Upper lobe of left lung (tissue), 6 donors: Measurements from ENCODE around the gene SRPRA. TPM values are rescaled to one million over a fixed set of nuclear protein-coding genes. Genes with fewer than 3 reads are reported as not detected.

Source experiments
- ATAC-seq, 2 donors: fragments of 200-7000 bp; cut with Tn5 transposase; one replicate each; pipeline ENCODE4 v1.9.1; 2022; ENCODE audit warnings: mild to moderate bottlenecking in 2 of 2, moderate library complexity in 2 of 2; ENCODE audit not compliant: low FRiP score in 2 of 2
- DNase-seq, 2 donors: peaks; one replicate each; pipeline ENCODE4 v3.0.0-alpha.2; 2019 to 2020
- H3K27ac ChIP-seq, 4 donors: fragments of 200-600 bp; sonication (generic); one replicate each; pipeline ENCODE4 v1.5.1; 2016 to 2019
- H3K27me3 ChIP-seq, 4 donors: fragments of 200-600 bp; sonication (generic); one replicate each; pipeline ENCODE4 v1.5.1; 2017 to 2019
- H3K36me3 ChIP-seq, 4 donors: fragments of 200-600 bp; sonication (generic); one replicate each; pipeline ENCODE4 v1.5.1; 2016 to 2019
- H3K4me1 ChIP-seq, 4 donors: fragments of 200-600 bp; sonication (generic); one replicate each; pipeline ENCODE4 v1.5.1; 2018 to 2019
- H3K4me3 ChIP-seq, 4 donors: fragments of 200-600 bp; sonication (generic); one replicate each; pipeline ENCODE4 v1.5.1; 2017 to 2019; ENCODE audit warnings: mild to moderate bottlenecking in 2 of 4, moderate library complexity in 1 of 4
- H3K9me3 ChIP-seq, 4 donors: fragments of 200-600 bp; sonication (generic); one replicate each; pipeline ENCODE4 v1.5.1; 2018 to 2019
- EP300 ChIP-seq, 4 donors: sonication (generic); formaldehyde crosslinking; IDR thresholded peaks; one replicate each; pipeline ENCODE4 v1.5.1; 2017; ENCODE audit warnings: antibody characterized with exemption in 4 of 4, control low read depth in 2 of 4
- POLR2A ChIP-seq, 4 donors: fragments of 450-650 bp; IDR thresholded peaks; one replicate each; pipeline ENCODE4 v1.5.1; 2016 to 2017; ENCODE audit warnings: antibody characterized with exemption in 4 of 4, mild to moderate bottlenecking in 2 of 4
- POLR2AphosphoS5 ChIP-seq, 2 donors: sonication (generic); formaldehyde crosslinking; IDR thresholded peaks; one replicate each; pipeline ENCODE4 v1.5.1; 2017; ENCODE audit warnings: antibody characterized with exemption in 2 of 2
- WGBS, 2 donors: methylation state at CpG; one replicate each; pipeline ENCODE4 v1.1.5; 2017 to 2018; 5-methylcytosine and 5-hydroxymethylcytosine counted together
- small RNA-seq, 4 donors: library from RNA; depleted of rRNA; stranded (forward); fragments of <200 nt; gene quantifications; one replicate each; pipeline ENCODE3, GENCODE V24; 2016
- total RNA-seq, 6 donors: library from RNA; depleted of rRNA in 4 of 6; stranded (reverse); fragments of >200 nt in 4 of 6; gene quantifications; one replicate each; pipeline versions ENCODE4 v1.1.0 to v1.2.1, GENCODE V29; 2016 to 2021
- TF ChIP-seq, protein P1 (sequence below), 6 experiments: fragments of 450-650 bp in 4 of 6; fragments of 200-600 bp in 2 of 6; sonication (generic) in 2 of 6; IDR thresholded peaks; one replicate each; pipeline ENCODE4 v1.5.1; 2016 to 2019; ENCODE audit warnings: antibody characterized with exemption in 6 of 6
- donor health status: DM: no; HTN: no; CAD: no; lungs with moderate emphysema.
- donor health status: DM: no; HTN: yes; CAD: no; lungs with severe emphysema.

The SRPRA gene
- total RNA-seq, 6 donors from 2014 or later, result 76.0 to 131 (median 113) TPM

DNA sequence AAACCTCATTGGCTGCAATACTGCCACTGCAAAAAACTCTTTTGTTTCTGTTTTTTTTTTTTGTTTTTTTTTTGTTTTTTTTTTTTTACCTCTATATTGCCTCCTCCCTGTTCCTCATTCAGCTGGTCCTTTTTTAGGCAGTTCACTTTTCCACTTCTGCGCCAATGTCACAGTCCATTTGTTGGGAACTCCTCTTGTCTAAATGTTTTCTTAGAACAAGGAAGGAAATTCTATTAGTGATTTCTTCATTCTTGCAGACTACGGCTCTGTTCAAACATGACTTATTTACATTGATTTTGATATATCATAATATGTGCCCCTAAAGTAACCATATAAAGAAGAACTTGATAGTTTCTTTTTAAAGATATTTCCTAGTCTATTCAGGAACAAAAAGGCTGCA, 54.3 kb downstream of the SRPRA start:
- peak in 1 of 2 donors; percentile 37 for DNase-seq
- H3K9me3 ChIP-seq, result no peaks in the 10 kb centered on the region
- no peak for ATAC-seq
- no peaks in the 10 kb centered on the region for H3K27me3 ChIP-seq
- no peak overlapping the region for H3K4me3 ChIP-seq
- 28 to 39% methylated on average over 2 of the region's 2 CpGs for WGBS, 2 donors
- H3K4me1 ChIP-seq, result peaks cover 23 to 56% (median 38%) of the 10 kb centered on the region in 4 donors
- H3K27ac ChIP-seq, result peak overlapping the region in 2 of 4 donors; percentile 25 to 28
- peaks cover 0 to 5% (median 2%) of the 10 kb centered on the region in 4 donors for H3K36me3 ChIP-seq
- TF ChIP-seq, protein P1, sequence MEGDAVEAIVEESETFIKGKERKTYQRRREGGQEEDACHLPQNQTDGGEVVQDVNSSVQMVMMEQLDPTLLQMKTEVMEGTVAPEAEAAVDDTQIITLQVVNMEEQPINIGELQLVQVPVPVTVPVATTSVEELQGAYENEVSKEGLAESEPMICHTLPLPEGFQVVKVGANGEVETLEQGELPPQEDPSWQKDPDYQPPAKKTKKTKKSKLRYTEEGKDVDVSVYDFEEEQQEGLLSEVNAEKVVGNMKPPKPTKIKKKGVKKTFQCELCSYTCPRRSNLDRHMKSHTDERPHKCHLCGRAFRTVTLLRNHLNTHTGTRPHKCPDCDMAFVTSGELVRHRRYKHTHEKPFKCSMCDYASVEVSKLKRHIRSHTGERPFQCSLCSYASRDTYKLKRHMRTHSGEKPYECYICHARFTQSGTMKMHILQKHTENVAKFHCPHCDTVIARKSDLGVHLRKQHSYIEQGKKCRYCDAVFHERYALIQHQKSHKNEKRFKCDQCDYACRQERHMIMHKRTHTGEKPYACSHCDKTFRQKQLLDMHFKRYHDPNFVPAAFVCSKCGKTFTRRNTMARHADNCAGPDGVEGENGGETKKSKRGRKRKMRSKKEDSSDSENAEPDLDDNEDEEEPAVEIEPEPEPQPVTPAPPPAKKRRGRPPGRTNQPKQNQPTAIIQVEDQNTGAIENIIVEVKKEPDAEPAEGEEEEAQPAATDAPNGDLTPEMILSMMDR (IDR thresholded peaks at IDR 0.05), result no peak
- TF ChIP-seq POLR2AphosphoS5 (IDR thresholded peaks at IDR 0.05) (no peak), EP300 (IDR thresholded peaks at IDR 0.05) (no peak), POLR2A (IDR thresholded peaks at IDR 0.05) (no peak)

Small RNA genes within 50 kb of the gene (small RNA-seq; reads per million reads assigned to genes)
- gene RN7SL351P (0 reads per million in 4 donors), gene RNU4-86P (0 reads per million in 4 donors)

Other genes starting within 250 kb of the SRPRA start
- gene CDON, start 206.0 kb downstream of the SRPRA start, total RNA-seq, result 10 to 100 TPM in 5 of 6 donors, 1 to 10 TPM in 1; 4.0 to 24.2 (median 13.5) TPM
- gene RPUSD4, start 57.2 kb downstream of the SRPRA start, total RNA-seq, result 10 to 100 TPM; 13.7 to 32.5 (median 20.5) TPM
- gene FAM118B, start 57.1 kb downstream of the SRPRA start, total RNA-seq, result 10 to 100 TPM in 5 of 6 donors, 1 to 10 TPM in 1; 9.2 to 36.7 (median 31.2) TPM
- 10 to 100 TPM; 10.9 to 20.7 (median 17.8) TPM for gene FOXRED1, start 259 bp upstream of the SRPRA start, total RNA-seq
- gene TIRAP, start 14.2 kb upstream of the SRPRA start, total RNA-seq, result 10 to 100 TPM in 4 of 6 donors, 1 to 10 TPM in 2; 9.3 to 14.8 (median 11.6) TPM
- gene DCPS, start 35.2 kb upstream of the SRPRA start, total RNA-seq, result 10 to 100 TPM in 5 of 6 donors, 1 to 10 TPM in 1; 6.3 to 21.4 (median 14.1) TPM
- gene ST3GAL4, start 86.8 kb upstream of the SRPRA start, total RNA-seq, result 10 to 100 TPM; 20.6 to 47.9 (median 34.0) TPM